Measurements from ENCODE around the gene NAT8L.
"Not testable (repeated sequence)": the region's sequence is repeated elsewhere in the genome, so short reads cannot be mapped to it uniquely, and the experiment has no call there.

Gene NAT8L, protein sequence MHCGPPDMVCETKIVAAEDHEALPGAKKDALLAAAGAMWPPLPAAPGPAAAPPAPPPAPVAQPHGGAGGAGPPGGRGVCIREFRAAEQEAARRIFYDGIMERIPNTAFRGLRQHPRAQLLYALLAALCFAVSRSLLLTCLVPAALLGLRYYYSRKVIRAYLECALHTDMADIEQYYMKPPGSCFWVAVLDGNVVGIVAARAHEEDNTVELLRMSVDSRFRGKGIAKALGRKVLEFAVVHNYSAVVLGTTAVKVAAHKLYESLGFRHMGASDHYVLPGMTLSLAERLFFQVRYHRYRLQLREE

DNA sequence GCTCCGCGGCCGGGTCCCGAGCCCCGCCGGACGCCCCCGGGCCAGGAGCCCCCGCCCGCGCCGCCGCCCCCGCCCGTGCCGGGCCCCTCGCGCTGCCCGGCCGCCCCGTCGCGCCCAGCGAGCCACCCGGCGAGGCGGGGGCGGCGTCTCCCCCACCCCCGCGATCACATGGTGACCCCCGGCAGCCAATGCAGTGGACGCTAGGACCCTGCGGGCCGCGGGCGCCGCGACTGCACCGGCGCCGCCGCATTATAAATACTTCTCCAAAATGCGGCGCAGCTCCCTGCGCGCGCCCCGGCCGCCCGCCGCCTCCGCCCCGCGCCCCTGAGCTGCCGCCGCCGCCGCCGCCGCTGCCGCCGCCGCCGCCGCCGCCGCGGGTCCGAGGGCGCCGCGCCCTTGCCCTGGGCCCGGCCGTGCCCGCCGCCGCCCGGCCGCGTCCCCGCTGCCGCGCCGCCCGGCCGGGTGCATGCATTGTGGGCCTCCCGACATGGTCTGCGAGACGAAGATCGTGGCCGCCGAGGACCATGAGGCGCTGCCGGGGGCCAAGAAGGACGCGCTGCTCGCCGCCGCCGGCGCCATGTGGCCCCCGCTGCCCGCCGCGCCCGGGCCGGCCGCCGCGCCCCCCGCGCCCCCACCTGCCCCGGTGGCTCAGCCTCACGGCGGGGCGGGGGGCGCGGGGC lies at the start of gene NAT8L:
TSS of gene NAT8L (plus strand) at position 282 of the 680 bp plus-strand sequence. CDS start at position 467, 185 bp downstream.
- TF ChIP-seq, protein P1, sequence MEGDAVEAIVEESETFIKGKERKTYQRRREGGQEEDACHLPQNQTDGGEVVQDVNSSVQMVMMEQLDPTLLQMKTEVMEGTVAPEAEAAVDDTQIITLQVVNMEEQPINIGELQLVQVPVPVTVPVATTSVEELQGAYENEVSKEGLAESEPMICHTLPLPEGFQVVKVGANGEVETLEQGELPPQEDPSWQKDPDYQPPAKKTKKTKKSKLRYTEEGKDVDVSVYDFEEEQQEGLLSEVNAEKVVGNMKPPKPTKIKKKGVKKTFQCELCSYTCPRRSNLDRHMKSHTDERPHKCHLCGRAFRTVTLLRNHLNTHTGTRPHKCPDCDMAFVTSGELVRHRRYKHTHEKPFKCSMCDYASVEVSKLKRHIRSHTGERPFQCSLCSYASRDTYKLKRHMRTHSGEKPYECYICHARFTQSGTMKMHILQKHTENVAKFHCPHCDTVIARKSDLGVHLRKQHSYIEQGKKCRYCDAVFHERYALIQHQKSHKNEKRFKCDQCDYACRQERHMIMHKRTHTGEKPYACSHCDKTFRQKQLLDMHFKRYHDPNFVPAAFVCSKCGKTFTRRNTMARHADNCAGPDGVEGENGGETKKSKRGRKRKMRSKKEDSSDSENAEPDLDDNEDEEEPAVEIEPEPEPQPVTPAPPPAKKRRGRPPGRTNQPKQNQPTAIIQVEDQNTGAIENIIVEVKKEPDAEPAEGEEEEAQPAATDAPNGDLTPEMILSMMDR (IDR thresholded peaks at IDR 0.05; ENCODE audit: low read depth, low read length, missing control alignments) = no peak
- DNase-seq (ENCODE audit: low read depth) = no peak
- H3K4me3 ChIP-seq (ENCODE audit: low read depth, low read length) = no peak within 1 kb of the TSS; the same call in 1 of the 2 replicates

DNA sequence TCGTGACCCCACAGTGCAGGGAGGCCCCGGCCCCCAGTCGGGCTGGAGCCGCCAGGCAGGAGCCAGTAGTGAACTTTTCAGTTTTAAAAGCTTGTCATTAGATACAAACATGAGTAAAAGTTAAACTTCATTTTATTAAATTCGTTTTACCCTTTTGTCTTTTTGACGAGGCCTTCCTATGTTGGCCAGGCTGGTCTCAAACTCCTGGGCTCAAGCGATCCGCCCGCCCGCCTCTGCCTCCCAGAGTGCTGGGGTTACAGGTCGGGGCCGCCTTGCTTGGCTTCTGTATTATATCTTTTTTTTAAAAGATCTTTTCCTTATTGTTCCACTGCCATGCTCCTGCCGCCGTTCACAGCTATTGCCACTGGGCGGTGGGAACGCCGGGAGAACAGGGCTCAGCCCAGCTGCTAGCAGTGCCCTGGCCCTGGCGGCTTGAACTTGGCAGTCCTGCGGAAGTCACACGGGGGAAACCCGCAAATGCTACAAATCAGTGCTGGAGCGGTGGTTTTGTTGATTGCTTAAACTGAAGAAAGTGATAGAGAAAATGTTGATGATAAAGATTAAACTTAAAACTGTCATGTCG lies 49.4 kb upstream of the NAT8L start:
- H3K4me3 ChIP-seq (ENCODE audit: low read depth, low read length) = peak overlapping the region; percentile 79
- peak; percentile 7 for DNase-seq (ENCODE audit: low read depth)
- TF ChIP-seq, protein P1 (IDR thresholded peaks at IDR 0.05; ENCODE audit: low read depth, low read length, missing control alignments) = no peak

DNA sequence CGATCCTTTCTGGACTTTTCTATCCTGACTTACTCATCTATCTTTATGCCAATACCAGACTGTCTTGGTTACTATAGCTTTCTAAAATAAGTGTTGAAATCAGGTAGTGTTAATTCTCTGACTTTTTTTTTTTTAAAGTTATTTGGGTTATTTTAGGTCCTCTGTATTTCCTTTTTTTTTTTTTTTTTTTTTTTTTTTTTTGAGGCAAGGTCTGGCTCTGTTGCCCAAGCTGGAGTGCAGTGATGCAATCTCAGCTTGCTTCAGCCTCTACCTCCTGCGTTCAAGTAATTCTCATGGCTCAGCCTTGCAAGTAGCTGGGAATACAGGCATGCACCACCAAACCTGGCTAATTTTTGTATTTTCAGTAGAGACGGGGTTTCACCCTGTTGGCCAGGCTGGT lies 47.5 kb upstream of the NAT8L start:
- H3K4me3 ChIP-seq (ENCODE audit: low read depth, low read length) = no peak overlapping the region
- DNase-seq (ENCODE audit: low read depth) = no peak
- TF ChIP-seq, protein P1 (IDR thresholded peaks at IDR 0.05; ENCODE audit: low read depth, low read length, missing control alignments) = no peak

DNA sequence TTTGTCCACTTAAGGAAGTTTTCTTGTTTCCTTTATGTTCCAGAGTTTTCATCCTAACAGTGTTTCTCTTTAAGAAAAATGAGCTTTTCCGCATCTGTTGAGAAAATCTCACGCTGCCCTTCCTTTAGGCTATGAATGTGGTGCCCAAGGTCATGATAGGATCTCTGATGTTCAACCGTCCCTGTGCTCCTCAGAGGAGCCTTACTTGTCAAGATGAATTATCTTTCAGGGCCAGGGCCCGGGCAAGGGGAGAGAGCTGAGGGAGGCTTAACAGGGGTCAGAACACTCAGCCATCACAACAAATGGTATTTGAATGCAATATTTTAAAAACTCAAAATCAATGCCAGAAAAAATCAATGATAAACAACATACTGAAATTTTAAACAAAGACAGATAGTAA lies 44.1 kb upstream of the NAT8L start:
- no peak for DNase-seq (ENCODE audit: low read depth)
- no peak overlapping the region for H3K4me3 ChIP-seq (ENCODE audit: low read depth, low read length)
- TF ChIP-seq, protein P1 (IDR thresholded peaks at IDR 0.05; ENCODE audit: low read depth, low read length, missing control alignments) = no peak

DNA sequence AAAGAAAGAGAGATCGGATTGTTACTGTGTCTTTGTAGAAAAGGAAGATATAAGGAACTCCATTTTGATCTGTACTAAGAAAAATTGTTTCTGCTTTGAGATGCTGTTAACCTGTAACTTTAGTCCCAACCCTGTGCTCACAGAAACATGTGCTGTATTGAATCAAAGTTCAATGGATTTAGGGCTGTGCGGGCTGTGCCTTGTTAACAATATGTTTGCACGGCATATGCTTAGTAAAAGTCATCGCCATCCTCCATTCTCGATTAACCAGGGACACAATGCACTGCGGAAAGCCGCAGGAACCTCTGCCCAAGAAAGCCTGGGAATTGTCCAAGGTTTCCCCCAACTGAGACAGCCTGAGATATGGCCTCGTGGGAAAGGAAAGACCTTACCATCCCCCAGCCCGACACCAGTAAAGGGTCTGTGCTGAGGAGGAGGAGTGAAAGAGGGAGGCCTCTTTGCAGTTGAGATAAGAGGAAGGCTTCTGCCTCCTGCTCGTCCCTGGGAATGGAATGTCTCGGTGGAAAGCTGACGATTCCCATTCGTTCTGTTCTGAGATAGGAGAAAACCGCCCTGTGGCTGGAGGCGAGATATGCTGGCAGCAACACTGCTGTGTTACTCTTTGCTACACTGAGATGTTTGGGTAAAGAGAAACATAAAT lies 37.6 kb upstream of the NAT8L start:
- H3K4me3 ChIP-seq (ENCODE audit: low read depth, low read length); DNase-seq (ENCODE audit: low read depth): not testable (repeated sequence)

DNA sequence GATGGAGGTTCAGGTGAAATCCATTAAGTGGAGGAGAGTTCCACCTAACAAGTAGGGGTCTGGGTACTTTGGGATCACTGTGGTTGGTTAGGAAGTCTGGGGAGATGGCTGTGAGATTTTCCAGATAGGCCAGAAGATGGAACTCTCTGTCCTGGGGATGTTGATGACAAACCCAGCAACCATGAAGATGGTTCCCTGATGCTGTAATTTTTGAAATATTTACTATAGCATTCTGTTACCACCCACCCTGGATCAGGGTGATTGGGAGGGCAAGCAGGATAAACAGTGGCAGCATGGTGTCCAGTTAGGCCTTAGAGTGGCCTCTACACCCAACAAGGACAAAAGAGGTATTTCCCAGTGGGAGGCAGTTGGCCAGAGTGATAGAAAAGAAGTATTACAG lies 34.4 kb upstream of the NAT8L start:
- no peak for DNase-seq (ENCODE audit: low read depth)
- H3K4me3 ChIP-seq (ENCODE audit: low read depth, low read length) = no peak overlapping the region
- TF ChIP-seq, protein P1 (IDR thresholded peaks at IDR 0.05; ENCODE audit: low read depth, low read length, missing control alignments) = no peak

DNA sequence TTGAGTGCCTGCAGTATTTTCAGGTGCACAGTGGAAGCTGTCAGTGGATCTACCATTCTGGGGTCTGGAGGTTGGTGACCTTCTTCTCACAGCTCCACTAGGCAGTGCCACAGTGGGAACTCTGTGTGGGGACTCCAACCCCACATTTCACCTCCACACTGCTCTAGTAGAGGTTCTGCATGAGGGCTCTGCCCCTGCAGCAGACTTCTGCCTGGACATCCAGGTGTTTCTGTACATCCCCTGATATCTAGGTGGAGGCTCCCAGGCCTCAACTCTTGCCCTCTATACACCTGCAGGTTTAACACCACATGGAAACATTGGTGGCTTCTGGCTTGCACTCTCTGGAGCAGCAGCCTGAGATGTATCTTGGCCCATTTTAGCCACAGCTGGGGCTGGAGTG lies 33.3 kb upstream of the NAT8L start:
- TF ChIP-seq, protein P1 (IDR thresholded peaks at IDR 0.05; ENCODE audit: low read depth, low read length, missing control alignments) = no peak
- H3K4me3 ChIP-seq (ENCODE audit: low read depth, low read length) = no peak overlapping the region
- DNase-seq (ENCODE audit: low read depth) = no peak

DNA sequence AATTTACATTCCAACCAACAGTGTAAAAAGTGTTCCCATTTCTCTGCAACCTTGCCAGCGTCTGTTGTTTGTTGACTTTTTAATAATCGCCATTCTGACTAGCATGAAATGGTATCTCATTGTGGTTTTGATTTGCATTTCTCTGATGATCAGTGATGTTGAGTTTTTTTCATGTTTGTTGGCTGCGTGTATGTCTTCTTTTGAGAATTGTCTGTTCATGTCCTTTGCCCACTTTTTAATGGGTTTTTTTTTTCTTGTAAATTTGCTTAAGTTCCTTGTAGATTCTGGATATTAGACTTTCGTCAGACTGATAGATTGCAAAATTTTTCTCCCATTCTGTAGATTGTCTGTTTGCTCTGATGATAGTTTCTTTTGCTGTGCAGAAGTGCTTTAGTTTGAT lies 32.0 kb upstream of the NAT8L start:
- DNase-seq (ENCODE audit: low read depth); H3K4me3 ChIP-seq (ENCODE audit: low read depth, low read length): not testable (repeated sequence)

DNA sequence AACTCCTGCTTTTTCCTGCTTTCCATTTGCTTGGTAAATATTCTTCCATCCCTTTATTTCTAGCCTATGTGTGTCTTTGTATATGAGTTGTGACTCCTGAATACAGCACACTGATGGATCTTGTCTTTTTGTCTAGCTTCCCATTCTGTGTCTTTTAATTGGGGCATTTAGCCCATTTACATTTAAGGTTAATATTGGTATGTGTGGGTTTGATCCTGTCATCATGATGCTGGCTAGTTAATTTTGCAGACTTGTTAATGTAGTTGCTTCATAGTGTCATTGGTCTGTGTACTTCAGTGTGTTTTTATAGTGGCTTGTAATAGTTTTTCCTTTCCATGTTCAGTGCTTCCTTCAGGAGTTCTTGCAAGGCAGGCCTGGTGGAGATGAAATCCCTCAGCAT lies 28.0 kb upstream of the NAT8L start:
- not testable (repeated sequence) for DNase-seq (ENCODE audit: low read depth); H3K4me3 ChIP-seq (ENCODE audit: low read depth, low read length)
